Stomach (tissue), 9 donors: ENCODE data around the gene ZSWIM5. TPM values are rescaled to one million over a fixed set of nuclear protein-coding genes. Genes with fewer than 3 reads are reported as not detected.

Experiments
- DNase-seq, 2 donors: peaks; one replicate each; pipeline versions ENCODE4 v3.0.0 to v3.0.0-alpha.2; 2013 to 2019
- H3K27ac ChIP-seq, 5 donors: fragments of 200-600 bp in 4 of 5; sonication (generic) in 4 of 5; one replicate each; pipeline ENCODE4 v1.5.1; 2013 to 2019; ENCODE audit warnings: mild to moderate bottlenecking in 1 of 5, moderate library complexity in 1 of 5
- H3K27me3 ChIP-seq, 3 donors: fragments of 200-600 bp; sonication (generic); one replicate each; pipeline ENCODE4 v1.5.1; 2017 to 2019; ENCODE audit warnings: mixed run types in 1 of 3
- H3K36me3 ChIP-seq, 4 donors: fragments of 200-600 bp; sonication (generic); 1 replicate in 3 of 4; 2 replicates in 1 of 4; pipeline ENCODE4 v1.5.1; 2016 to 2019
- H3K4me1 ChIP-seq, 4 donors: fragments of 200-600 bp; sonication (generic); one replicate each; pipeline ENCODE4 v1.5.1; 2016 to 2019
- H3K4me3 ChIP-seq, 4 donors: fragments of 200-600 bp; sonication (generic) in 3 of 4; one replicate each; pipeline ENCODE4 v1.5.1; 2016 to 2019; ENCODE audit warnings: mild to moderate bottlenecking in 1 of 4
- H3K9me3 ChIP-seq, 4 donors: fragments of 200-600 bp; sonication (generic); one replicate each; pipeline ENCODE4 v1.5.1; 2016 to 2019
- CTCF ChIP-seq, 7 experiments: fragments of 450-650 bp in 4 of 7; fragments of 200-600 bp in 3 of 7; sonication (generic) in 3 of 7; IDR thresholded peaks; one replicate each; pipeline ENCODE4 v1.5.1; 2016 to 2019; ENCODE audit warnings: antibody characterized with exemption in 7 of 7, control low read depth in 2 of 7, mild to moderate bottlenecking in 1 of 7
- EP300 ChIP-seq: sonication (generic); formaldehyde crosslinking; IDR thresholded peaks from one replicate; pipeline ENCODE4 v1.6.1; 2017; ENCODE audit warnings: antibody characterized with exemption
- POLR2A ChIP-seq, 4 donors: fragments of 450-650 bp; IDR thresholded peaks; one replicate each; pipeline ENCODE4 v1.6.1; 2016; ENCODE audit warnings: antibody characterized with exemption in 4 of 4, control low read depth in 2 of 4, mild to moderate bottlenecking in 1 of 4, moderate library complexity in 1 of 4
- POLR2AphosphoS5 ChIP-seq, 3 donors: sonication (generic); formaldehyde crosslinking; IDR thresholded peaks; one replicate each; pipeline ENCODE4 v1.6.1; 2016; ENCODE audit warnings: antibody characterized with exemption in 3 of 3
- WGBS, 5 donors: extraction: QIAGEN DNeasy Blood & Tissue Kit in 3 of 5; methylation state at CpG; one replicate each; pipeline versions ENCODE4 v1.1.5 to v1.1.7; 2013 to 2018; 5-methylcytosine and 5-hydroxymethylcytosine counted together
- intact Hi-C: fragments of 100-400 bp; cut with DNase I; formaldehyde crosslinking; loops from one replicate; pipeline ENCODE4 v1.15.1; 2023; ENCODE audit warnings: low total_unique reads
- polyA plus RNA-seq, 3 donors: library from polyadenylated mRNA; stranded (reverse); fragments of 200-250 nt; gene quantifications; one replicate each; pipeline ENCODE4 v1.2.3, GENCODE V29; 2013
- total RNA-seq, 5 donors: library from RNA; depleted of rRNA; stranded (reverse); fragments of >200 nt; gene quantifications; one replicate each; pipeline versions ENCODE4 v1.1.0 to v1.2.3, GENCODE V29; 2014 to 2016
- donor health status: healthy with polysubstance abuse.
- donor health status: Bipolar disorder and iron deficiency.
- donor health status: healthy.

The ZSWIM5 gene
- total and polyA plus RNA-seq, 8 donors, result 0.45 to 10.1 (median 0.87) TPM

DNA sequence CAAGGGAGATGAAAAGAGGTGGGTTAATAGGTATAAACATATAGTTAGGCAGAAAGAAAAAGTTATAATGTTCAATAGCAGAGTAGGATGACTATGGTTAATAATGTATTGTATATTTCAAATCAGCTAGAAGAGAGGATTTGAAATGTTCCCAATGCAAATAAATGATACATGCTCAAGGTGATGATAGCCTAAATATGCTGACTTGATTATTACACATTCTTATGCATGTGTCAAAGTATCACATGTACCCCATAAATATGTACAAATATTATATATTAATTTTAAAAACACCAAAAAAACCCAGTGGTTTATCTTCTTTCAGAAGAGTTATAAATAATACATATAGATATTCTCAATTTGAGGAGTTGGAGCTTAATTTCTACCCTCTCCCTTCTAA is 38.3 kb upstream of the ZSWIM5 start:
- H3K4me3 ChIP-seq, result no peak overlapping the region
- peaks cover 0 to 15% (median 7%) of the 10 kb centered on the region in 4 donors for H3K9me3 ChIP-seq
- H3K36me3 ChIP-seq, result no peaks in the 10 kb centered on the region
- intact Hi-C loops, result no loop called here
- TF ChIP-seq POLR2AphosphoS5 (IDR thresholded peaks at IDR 0.05), result no peak
- TF ChIP-seq POLR2A (IDR thresholded peaks at IDR 0.05), result no peak
- TF ChIP-seq EP300, result no peak
- no peak for TF ChIP-seq CTCF (IDR thresholded peaks at IDR 0.05)
- no peak overlapping the region for H3K27ac ChIP-seq
- H3K27me3 ChIP-seq, result no peaks in the 10 kb centered on the region
- DNase-seq, result no peak
- no peaks in the 10 kb centered on the region for H3K4me1 ChIP-seq

DNA sequence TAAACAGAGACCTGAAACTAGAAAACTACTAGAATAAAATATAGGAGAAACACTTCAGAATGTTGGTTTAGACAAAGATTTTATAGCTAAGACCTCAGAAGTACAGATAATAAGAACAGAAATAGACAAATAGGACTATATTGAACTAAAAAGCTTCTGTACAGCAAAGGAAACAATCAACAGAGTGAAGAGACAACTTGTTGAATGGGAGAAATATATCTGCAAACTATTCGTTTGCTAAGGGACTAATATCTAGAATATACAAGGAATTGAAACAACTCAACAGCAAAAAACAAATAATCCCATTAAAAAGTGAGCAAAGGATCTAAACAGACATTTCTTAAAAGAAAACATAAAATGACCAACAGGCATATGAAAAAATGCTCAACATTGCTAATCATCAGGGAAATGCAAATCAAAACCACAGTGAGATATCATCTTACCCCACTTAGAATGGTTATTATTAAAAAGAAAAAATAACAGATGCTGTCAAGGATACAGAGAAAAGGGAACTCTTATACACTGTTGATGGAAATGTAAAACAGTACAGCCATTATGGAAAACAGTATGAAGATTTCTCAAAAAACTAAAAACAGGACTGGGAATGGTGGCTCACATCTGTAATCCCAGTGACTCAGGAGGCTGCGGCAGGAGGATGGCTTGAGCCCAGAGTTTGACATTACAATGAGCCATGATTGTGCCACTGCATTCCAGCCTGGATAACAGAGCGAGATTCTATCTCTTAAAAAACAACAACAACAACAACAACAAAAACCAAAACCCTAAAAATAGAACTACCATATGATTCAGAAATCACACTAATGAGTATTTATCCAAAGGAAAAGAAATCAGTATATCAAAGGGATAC is 37.3 kb upstream of the ZSWIM5 start:
- no peak overlapping the region for H3K4me3 ChIP-seq

GRCh38 chr1:45238846-45239245 is 32.4 kb upstream of the ZSWIM5 start:
- intact Hi-C loops, result no loop called here
- Histone ChIP-seq H3K27ac (no peak overlapping the region), H3K4me3 (no peak overlapping the region), H3K27me3 (no peaks in the 10 kb centered on the region), H3K36me3 (no peaks in the 10 kb centered on the region), H3K4me1 (no peaks in the 10 kb centered on the region), H3K9me3 (peaks cover 0 to 19% (median 11%) of the 10 kb centered on the region in 4 donors)
- 53 to 65% (median 56%) methylated on average over 2 of the region's 2 CpGs for WGBS, 5 donors
- TF ChIP-seq POLR2AphosphoS5 (IDR thresholded peaks at IDR 0.05) (no peak), POLR2A (IDR thresholded peaks at IDR 0.05) (no peak), EP300 (no peak), CTCF (IDR thresholded peaks at IDR 0.05) (no peak)
- DNase-seq, result no peak

More for the DNA sequence above, 37.3 kb upstream of the ZSWIM5 start:
- peaks cover 0 to 15% (median 7%) of the 10 kb centered on the region in 4 donors for H3K9me3 ChIP-seq
- TF ChIP-seq POLR2AphosphoS5 (IDR thresholded peaks at IDR 0.05) (no peak), EP300 (no peak), CTCF (IDR thresholded peaks at IDR 0.05) (no peak), POLR2A (IDR thresholded peaks at IDR 0.05) (no peak)
- no peak overlapping the region for H3K27ac ChIP-seq
- DNase-seq, result no peak
- no peaks in the 10 kb centered on the region for H3K36me3 ChIP-seq
- H3K27me3 ChIP-seq, result no peaks in the 10 kb centered on the region
- H3K4me1 ChIP-seq, result no peaks in the 10 kb centered on the region
- WGBS, 5 donors, result 71 to 83% (median 76%) methylated on average over 3 of the region's 3 CpGs
- intact Hi-C loops, result no loop called here

- Histone ChIP-seq H3K36me3 (no peaks in the 10 kb centered on the region), H3K4me3 (no peak overlapping the region), H3K4me1 (no peaks in the 10 kb centered on the region), H3K27ac (no peak overlapping the region), H3K9me3 (peaks cover 0 to 6% (median 5%) of the 10 kb centered on the region in 4 donors), H3K27me3 (no peaks in the 10 kb centered on the region)
- intact Hi-C loops, result no loop called here
- TF ChIP-seq POLR2A (IDR thresholded peaks at IDR 0.05) (no peak), EP300 (no peak), CTCF (IDR thresholded peaks at IDR 0.05) (no peak), POLR2AphosphoS5 (IDR thresholded peaks at IDR 0.05) (no peak)
- 84 to 100% (median 93%) methylated on average over 1 of the region's 1 CpG for WGBS, 5 donors
- DNase-seq, result no peak
These were observed 29.7 kb upstream of the ZSWIM5 start for GRCh38 chr1:45236136-45236535.
